Left renal cortex interstitium (tissue), 4 donors: ENCODE measurements around the gene RYR1. TPM values are rescaled to one million over a fixed set of nuclear protein-coding genes. Genes with fewer than 3 reads are reported as not detected.
"Not testable (repeated sequence)": the region's sequence is repeated elsewhere in the genome, so short reads cannot be mapped to it uniquely, and the experiment has no call there.

Experiments
- DNase-seq, 4 donors: peaks; one replicate each; pipeline ENCODE4 v3.0.0-alpha.2; 2013; ENCODE audit warnings: low read depth in 4 of 4, low spot score in 2 of 4, missing footprints in 1 of 4
- polyA plus RNA-seq, 4 donors: library from polyadenylated mRNA; unstranded; fragments of 120-200 nt; gene quantifications; one replicate each; pipeline ENCODE4 v1.2.1, GENCODE V29; 2013; ENCODE audit not compliant: insufficient read length in 4 of 4

The RYR1 gene
- polyA plus RNA-seq, 4 donors = 4.2 to 7.2 (median 5.1) TPM

DNA sequence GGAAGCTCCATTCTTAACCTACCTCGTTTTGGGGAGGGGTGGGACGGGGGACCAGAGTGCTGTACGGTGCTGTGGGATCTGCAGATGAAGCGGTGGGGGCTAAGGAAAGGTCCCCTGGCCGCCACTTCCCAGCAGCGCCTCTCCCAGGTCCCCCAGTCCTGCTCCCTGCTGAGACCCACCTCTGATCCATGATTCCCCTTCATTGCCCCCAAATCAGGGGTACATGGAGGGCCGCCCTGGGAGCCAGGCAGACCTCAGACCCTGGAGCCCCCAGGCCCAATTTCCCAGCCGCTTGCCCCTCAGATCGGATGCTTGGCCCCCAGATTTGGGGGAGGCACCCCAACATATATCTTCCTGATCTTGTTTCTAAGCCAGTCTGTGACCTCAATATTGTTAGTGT is 34.4 kb upstream of the RYR1 start:
- DNase-seq = no peak

DNA sequence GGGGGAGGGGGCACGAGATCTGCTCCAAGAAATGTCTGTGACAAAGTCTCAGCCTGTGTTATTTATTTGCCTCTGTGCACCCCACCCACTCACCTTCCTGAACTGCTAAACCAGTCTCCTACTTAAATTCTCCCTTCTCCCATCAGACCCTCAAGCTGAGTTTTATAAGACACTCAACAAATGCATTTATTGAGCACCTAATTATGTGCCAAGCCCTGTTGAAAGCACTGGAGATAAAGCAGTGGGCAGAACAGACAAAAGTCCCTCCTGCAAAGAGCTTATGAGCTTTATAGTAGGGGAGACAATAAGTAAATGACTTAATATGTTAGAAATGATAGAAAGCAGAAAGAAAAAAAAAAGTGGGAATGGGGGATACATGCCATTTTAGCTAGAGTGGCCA is 34.0 kb upstream of the RYR1 start:
- DNase-seq = no peak

DNA sequence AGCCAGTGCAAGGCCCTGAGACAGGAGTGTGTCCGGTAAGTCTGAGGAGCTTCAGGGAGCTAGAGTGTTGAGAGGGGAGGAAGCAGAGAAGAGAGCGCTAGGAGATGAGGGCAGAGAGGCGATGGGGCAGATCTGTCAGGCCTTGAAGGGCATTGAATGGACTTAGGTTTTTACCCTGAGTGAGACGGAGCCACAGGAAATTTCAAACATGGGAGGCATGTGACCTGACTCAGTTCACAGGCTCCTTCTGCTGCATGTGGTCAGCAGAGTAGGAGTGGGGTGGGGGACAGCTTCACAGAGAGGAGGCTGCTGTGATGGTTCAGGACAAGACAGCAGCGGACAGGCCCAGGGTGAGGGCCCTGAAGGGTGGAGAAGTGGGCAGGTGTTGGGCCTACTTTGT is 33.1 kb upstream of the RYR1 start:
- DNase-seq = no peak

DNA sequence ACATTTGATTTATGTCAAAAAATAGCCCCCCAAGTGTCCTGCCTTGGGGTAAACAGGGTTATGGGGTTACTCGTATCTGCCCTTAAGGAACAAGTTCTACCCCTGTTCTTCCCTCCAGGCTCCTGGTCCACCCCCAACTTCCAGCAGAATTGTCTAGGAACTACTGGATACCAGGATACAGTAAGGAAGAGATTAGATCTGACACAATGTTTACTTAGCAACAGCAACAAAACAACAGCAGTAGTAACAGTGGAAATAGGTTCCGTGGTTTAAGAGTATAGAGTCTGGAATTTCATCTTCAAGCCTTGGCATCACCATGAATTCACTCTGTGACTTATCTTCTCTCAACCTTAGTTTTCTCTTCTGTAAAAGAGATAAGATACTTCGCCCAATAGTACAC is 32.3 kb upstream of the RYR1 start:
- DNase-seq = no peak

DNA sequence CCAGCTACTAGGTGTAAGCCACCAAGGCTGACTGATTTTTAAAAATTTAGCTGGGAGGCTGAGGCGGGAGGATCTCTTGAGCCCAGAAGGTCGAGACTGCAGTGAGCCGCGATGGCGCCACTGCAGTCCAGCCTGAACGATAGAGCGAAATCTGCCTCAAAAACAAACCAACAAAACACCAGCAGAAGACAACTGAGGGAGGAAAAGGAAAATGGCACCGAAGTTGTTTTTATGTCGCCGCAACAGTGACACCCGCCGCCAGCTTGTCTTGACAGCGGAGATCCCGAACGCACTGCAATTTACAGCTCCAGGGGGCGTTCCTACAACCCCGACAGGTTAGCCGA is 30.9 kb upstream of the RYR1 start:
- DNase-seq = no peak

DNA sequence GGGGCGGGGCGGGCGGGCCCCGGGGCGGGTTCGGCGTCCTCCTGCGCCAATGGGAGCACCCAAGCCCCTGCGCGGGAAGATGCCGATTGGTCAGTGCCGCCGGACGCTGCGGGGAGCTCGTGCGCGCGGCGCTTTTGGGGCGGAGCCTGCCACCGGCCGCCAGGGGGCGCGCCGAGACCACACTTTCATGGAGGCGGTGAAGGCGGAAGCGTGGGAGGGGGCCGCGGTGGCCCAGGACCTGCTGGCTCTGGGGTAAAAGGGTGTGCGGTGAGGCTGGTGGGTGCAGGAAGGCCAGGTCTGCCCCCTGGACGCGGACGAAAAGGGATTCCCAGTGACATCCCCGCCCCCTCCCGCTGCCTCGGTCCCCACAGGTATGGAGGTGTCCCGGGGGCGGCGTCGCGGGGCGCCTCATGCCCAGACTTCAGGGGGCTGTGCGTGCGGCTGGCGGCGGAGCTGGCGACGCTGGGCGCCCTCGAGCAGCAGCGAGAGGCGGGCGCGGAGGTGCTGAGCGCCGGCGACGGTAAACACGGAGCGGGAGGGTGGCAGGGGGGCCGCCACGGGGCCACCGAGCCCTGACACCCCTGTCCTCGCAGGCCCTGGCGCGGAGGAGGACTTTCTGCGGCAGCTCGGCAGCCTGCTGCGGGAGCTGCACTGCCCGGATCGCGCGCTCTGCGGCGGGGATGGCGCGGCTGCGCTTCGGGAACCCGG is 30.4 kb upstream of the RYR1 start, which contains the start of gene FAM98C:
FAM98C (plus strand) TSS at position 127 of the 708 bp plus-strand sequence; CDS start at position 188, 61 bp downstream.
- DNase-seq = peak; percentile 82 to 95 (median 92)

DNA sequence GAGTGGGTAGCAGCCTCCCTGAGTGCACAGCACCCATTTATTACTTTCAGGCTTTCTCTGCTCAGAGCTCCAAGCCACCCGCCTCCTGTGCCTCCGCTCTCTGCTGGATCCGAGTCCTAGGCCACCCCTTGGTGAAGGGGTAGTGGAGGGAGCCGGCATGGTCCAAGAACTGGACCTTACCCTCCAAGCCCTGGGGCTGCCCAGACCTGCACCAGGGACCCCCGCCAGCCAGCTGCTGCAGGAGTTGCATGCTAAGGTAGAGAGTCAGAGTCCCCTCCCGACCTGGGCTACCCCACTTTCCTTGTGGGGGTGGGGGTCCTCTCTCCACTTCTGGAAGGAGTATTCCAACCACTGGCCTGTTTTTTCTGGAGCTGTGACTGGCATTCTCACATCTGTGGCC is 28.6 kb upstream of the RYR1 start:
- DNase-seq = no peak

DNA sequence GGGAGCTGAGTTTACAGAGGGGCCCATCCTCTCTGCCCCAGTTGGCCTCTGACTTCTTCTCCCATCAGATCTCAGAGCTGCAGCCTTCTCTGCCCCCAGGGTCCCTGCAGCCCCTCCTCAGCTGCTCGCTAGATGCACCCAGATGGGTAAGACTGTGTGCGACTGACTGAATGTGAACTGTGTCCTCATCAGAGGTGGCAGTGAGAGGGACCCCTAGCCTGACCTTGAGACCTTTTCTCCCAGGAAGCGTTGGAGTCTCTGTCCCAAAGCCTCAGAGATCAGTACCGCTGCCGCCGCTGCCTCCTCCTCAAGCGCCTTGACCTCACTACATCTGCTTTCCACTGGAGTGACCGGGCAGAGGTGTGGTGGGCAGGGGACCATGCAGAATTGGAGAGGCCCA is 28.2 kb upstream of the RYR1 start:
- DNase-seq = no peak

DNA sequence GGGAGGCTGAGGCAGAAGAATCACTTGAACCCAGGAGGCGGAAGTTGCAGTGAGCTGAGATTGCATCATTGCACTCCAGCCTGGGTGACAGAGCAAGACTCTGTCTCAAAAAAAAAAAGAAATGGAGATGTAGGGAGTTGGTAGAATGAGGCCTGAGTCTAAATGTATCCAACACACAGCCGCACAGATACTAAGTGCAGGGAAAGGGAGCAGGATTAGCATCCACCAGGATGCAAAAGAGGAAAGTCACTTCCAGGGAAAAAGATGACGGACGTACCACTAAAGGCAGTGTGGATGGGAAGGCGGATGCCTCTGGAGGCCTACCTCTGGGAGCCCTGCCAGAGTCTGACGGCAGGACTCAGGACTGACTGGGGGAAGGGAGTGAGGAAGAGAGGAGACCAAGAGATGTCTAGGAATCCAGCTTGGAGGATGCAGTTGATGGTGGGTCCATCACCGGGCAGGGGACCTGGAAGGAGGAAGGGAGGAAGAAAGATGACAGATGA is 23.8 kb upstream of the RYR1 start:
- no peak for DNase-seq

DNA sequence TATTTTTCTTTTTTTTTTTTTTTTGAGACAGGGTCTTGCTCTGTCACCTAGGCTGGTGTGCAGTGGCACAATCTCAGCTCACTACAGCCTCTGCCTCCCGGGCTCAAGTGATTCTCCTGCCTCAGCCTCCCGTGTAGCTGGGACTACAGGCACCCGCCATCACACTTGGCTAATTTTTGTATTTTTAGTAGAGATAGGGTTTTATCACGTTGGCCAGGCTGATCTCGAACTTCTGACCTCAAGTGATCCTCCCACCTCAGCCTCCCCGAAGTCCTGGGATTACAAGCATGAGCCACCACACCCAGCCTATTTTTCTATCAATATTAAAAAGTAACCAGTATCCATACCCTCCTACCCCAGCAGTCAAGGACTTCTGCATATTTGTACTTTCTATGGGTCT is 23.1 kb upstream of the RYR1 start:
- DNase-seq = not testable (repeated sequence)

DNA sequence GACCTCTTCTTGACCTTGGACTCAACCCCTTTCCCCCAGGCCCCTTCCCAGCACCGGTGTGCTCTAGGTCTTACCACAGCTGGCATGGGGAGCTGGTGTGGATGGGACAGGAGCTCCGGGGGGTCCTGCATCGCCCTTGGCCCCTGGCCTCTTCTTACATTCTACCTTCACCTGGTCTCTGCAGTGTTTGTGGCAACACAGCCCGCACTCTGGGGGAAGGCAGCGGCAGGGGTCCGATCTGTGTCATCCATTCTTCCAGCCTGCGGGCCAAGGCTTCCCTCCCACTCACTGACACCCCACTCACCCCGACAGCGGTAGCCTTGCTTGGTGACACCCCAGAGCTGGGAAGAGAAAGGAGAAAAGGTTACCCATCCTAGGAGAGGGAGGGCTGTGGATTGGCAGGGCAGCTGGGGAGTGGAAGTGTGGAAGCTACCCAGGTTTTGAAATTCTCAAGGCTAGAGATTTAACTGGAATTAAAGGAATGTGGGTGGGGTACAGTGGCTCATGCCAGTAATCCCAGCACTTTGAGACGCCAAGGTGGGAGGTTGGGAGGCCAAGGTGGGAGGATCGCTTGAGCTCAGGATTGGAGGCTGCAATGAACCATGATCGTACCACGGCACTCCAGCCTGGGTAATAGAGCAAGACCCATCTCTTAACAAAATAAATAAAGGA is 22.3 kb upstream of the RYR1 start:
- no peak for DNase-seq

DNA sequence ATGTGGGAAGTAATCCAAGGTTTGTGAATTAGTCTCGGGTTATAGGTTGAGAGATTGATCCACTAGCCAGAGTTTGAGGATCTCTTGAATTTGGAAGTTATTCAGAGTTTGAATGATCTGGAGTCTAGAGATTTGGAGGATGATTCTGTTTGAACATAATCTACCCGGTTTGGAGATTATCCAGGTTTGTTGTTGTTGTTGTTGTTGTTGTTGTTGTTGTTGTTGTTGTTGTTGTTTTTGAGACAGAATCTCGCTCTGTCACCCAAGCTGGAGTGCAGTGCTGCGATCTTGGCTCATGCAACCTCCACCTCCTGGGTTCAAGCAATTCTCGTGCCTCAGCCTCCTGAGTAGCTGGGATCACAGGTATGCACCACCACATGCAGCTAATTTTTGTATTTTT is 21.6 kb upstream of the RYR1 start:
- not testable (repeated sequence) for DNase-seq

DNA sequence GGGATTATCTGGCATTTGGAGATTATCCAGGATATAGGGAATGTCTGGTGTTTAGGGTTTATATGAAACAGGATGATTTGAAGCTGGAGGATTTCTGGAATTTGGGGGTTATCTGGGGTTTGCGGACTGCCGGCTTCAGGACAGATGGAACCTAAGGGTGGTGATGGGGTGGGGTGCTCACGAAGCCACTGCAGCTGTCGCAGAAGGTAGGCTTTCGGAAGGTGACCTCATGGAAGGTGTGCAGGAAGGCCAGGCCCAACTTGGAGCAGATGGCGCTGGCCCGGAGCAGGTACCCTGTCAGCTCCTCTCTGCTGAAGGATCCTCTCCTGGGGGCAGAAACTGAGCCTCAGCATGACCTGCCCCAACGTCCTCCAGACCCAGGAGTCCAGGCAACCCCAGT is 21.0 kb upstream of the RYR1 start:
- DNase-seq = no peak

DNA sequence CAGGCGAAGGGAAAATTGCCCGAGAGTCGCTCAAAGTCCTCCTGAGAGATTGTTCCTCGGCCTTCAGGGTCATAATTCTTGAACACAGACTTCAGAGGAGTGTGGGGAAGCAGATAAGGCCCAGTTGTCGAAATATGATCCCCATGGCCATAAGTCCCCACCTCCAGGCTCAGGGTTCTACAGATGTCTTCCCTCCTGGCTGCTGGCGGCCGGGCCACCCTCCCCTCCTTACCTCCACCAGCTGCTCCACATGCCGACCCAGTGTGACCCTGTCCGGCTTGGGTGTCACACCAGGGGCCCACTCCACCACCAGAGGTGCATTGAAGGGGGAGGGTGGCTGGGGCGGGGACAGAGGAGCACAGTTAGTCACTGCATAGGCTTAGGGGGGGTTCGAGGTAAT is 20.5 kb upstream of the RYR1 start:
- no peak for DNase-seq

DNA sequence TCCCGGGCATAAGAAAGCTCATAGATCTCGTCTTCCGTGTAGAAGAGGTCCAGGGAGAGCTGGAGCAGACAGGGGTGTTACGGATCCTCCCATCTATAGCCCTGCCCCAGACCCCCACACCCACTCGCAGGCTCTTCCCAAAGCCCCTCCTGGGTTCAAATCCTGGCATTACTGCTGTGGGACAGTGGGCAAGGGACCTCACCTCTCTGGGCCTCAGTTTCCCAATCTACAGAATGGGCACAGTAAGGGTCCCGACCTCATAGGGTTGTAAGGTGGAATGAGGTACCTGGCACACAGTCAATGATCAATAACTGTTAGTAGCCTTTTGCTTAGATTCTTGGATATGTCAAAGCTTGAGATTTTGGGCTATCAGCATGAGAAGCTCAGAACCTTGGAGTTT is 20.1 kb upstream of the RYR1 start:
- no peak for DNase-seq

DNA sequence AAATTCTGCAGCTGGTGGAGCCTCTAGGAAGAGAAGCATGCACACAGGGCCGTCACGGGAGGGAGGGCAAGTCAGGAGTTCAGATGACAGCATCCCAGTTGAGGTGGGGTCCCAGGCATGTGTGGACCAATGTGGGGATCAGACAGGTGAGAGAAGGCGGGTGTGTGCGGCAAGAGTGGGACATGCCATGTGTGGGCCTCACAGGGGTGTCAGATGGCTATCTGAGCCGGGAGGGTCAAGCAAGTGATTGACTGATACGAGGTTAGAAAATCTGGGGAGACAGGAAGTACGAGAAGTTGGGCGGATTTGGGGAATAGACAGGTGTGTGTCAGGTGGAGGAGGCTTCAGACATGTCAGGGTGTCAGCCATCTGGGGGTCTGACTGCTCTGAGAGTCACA is 16.3 kb upstream of the RYR1 start:
- no peak for DNase-seq

DNA sequence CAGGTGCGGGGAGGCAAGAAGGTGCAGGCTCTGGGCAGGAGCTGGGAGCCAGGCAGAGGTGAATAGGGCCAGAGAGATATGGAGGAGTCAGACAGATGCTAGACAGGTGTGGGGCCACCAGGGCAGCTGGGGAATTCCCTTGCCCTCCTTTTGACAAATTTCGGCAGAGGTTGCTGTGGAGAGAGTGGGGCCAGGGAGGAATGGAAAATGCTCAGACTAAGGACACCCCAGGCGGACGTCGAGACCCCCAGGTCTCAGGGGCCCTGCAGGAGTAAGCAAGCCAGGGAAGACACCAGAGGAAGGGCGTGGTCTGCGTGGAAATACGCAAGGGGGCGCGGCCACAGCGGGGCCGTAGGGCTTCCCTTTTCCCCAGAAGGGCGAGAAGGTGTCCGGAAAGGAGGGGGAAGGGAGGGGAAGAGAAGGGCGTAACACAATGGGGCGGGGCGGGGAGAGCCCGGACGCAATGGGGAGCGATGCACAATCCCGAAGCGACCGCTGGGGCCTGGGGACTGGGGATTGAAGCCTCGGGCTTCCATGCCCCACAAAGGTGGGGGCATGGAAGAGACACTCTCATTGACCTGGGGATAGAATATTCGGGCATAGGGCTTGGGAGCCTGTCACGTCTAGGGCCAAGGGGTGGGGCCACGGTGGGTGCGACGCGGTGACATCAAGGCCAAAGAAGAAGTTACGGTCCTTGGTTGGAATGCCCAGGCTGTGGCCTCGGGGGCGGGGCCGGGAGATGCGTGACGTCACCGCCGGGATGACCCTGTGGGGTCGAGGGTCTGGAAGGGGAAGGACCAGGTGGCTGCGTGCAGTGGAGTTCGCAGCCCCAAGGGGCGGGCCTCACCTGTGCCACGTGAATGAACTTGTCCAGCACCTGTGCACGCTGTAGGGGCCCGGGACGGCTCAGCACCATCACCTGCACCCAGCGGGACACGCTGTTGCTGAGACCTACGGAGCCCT is 15.7 kb upstream of the RYR1 start:
- DNase-seq = no peak

DNA sequence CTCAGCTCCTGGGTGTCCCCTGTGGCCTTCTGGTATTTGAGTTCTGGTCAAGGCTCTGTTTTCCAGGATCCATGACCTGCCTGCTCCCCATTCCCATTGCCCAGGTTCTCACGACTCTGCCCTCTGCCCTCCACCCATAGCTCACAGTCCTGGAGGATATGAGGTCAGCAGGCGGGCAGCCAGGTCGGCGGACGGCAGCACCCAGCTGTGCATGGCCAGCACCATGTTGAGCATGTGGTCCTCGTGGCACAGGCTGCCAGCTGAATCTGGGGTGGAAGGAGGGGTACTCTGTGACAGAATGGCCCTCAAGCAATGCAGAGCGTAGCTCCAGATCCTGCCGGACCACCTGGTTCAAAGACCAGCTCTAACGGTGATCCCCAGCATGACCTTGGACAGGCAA is 12.6 kb upstream of the RYR1 start:
- DNase-seq = no peak

DNA sequence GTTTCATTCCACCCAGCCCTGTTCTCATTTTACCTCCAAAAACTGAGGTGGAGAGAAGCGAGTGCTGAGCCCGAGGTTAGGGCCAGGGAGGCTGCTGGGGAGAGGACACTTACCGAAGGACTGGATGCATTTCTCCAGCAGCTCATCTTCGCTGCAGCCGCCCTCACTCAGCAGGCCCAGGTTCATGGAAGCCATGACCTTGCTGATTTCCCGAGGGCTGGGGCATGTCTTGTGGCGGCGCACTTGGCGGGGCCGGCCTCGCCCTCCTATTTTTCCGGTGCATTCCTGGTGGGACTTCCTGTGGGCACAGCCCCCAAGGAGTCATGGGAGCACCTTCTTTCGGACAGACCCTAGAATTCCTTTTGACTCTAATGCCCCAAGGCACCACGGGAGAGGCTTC is 11.6 kb upstream of the RYR1 start:
- no peak for DNase-seq

DNA sequence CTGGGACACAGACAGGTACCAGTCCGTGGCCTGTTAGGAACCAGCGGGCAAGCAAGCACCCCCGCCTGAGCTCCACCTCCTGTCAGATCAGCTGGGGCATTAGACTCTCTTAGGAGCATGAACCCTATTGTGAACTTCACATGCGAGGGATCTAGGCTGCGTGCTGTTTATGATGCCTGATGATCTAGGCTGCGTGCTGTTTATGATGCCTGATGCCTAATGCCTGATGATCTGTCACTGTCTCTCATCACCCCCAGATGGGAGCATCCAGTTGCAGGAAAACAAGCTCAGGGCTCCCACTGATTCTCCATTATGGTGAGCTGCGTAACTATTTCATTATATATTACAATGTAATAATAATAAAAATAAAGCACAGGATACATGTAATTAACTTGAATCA is 11.1 kb upstream of the RYR1 start:
- DNase-seq = no peak

DNA sequence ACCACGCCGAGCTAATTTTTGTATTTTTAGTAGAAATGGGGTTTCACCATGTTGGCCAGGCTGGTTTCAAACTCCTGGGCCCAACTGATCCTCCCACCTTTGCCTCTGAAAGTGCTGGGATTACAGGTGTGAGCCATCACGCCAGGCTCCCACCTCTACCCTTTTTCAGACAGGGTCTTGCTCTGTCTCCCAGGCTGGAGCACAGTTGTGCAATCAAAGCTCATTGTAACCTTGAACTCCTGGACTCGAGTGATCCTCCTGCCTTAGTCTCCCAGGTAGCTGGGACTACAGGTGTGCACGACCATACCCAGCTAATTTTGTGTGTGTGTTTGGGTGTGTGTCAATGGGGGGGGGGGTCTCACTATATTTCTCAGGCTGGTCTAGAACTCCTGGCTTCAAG is 9.2 kb upstream of the RYR1 start:
- no peak for DNase-seq
